HG03521 (cell line): ENCODE data around the gene LXN.
"Not testable (repeated sequence)": the region's sequence is repeated elsewhere in the genome, so short reads cannot be mapped to it uniquely, and the experiment has no call there.

Experiments
- ATAC-seq: cut with Tn5 transposase; IDR thresholded peaks from one replicate; pipeline ENCODE4 v1.9.1; 2021; ENCODE audit warnings: mild to moderate bottlenecking, moderate library complexity; ENCODE audit not compliant: unreplicated experiment

The LXN gene

DNA sequence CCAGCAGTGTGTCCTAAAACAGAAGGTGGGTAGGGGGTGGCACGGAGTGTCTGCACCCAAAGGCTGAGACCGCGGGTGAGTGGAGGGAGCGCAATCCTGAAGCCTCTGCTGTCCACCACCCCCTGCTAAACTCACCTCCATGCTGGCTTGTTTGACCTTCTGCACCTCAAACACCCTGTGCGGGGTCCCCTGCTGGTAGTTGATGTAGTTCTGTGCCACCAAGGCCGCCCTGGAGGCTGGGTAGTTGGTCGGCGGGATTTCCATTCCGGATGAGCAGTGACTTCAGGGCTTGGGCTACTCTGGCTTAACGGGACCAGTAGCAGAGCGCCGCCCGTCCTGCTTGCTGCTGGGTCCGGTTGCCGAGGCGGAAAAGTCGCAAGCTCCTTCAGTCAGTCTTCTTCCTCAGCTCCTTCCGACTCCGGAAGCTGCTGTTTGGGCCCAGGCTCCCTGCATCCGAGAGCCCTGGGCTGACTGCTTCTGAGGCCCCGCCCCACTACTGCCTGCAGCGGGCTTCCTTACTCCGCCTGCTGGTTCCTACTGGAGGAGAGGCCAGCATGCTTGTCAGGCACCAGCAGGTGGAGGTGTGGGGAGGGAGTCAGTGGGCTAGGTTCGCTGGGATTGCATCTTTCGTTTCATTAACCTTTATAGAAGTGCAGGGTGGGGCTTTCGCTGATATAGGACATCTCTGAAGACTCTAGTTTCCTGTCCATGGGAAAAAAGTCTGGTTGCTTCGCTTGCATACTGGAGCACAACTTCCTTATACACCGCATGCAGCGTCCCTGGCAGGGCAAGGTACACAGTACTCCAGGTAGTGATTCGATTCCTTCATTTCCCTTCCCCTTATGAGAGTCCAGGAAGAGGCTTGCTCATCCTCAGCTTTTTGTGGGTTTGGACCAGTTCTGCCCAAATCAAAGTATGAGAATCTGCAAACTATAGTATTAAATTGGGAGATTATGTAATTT lies at the start of gene LXN:
TSS of gene LXN (minus strand) at position 434 of the 962 bp plus-strand sequence. CDS start at position 264, 170 bp downstream.
- ATAC-seq, result peak; percentile 100

GRCh38 chr3:158722108-158722507 lies 49.7 kb upstream of the LXN start:
- ATAC-seq, result no peak

- no peak for ATAC-seq
These were observed 46.2 kb upstream of the LXN start for GRCh38 chr3:158718490-158719170.

- no peak for ATAC-seq
These were observed 45.1 kb upstream of the LXN start for GRCh38 chr3:158717576-158717975.

GRCh38 chr3:158713094-158713499 lies 40.6 kb upstream of the LXN start:
- no peak for ATAC-seq

GRCh38 chr3:158712443-158712842 lies 40.0 kb upstream of the LXN start:
- ATAC-seq, result no peak

DNA sequence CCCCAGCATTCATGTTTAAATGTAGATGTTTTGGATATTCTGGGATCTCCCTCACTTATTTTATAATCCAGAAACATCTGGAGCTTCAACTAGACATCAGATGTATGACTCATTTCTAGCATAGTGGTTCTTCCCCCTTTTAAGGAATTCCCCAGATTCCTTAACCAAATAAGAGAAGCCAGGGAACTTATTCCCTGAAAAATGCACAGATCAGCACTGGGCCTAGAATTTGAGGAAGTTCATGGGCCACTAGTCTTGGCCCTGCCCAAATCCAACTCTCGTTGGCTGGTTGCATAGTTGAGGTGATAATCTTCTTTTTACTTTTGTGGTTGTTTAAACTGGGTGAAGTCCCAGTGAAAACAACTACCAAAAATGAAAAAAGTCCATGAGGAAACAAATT lies 39.4 kb upstream of the LXN start:
- no peak for ATAC-seq

- ATAC-seq, result no peak
These were observed 38.2 kb upstream of the LXN start for GRCh38 chr3:158710601-158711000.

DNA sequence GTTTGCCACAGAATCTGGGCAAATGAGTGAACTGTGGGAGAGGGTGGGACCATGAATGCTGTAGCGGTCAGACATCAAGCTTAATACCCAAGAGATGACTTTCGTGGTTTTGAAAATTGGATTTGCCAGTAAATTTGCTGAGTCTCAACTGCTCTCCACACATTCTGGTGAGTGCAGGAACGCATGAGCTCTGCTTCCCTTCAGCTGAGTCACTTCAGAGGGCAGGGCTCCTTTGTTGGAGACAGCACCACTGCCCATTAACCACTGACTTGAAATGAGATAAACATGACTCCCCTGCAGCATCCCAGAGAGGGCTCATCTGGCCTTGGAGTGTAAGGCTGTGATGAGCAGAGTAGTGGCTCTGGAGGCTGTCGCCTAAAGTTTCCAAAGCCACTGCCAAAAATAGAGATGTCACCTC lies 37.2 kb upstream of the LXN start:
- ATAC-seq, result no peak

DNA sequence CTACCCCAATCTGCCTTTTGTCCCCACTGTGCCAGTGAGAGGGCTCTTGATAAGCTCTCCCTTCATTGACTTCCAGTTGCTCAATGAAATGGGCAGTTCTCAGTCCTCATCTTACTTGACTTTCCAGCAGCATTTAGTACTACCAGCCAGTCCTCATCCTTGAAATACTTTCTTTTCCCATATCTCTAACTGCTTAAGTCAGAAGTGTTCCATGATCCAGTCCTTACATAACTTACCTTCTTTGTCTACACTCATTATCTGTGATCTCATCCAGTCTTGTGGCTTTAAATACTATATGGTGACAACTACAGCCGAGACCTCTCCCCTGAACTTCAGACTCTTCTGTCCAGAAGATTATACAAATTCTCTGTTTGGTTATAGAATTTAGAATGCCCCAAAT lies 31.1 kb upstream of the LXN start:
- ATAC-seq, result no peak

- no peak for ATAC-seq
These were observed 30.5 kb upstream of the LXN start for GRCh38 chr3:158702815-158703481.

GRCh38 chr3:158701420-158702065 lies 29.1 kb upstream of the LXN start:
- ATAC-seq, result no peak

DNA sequence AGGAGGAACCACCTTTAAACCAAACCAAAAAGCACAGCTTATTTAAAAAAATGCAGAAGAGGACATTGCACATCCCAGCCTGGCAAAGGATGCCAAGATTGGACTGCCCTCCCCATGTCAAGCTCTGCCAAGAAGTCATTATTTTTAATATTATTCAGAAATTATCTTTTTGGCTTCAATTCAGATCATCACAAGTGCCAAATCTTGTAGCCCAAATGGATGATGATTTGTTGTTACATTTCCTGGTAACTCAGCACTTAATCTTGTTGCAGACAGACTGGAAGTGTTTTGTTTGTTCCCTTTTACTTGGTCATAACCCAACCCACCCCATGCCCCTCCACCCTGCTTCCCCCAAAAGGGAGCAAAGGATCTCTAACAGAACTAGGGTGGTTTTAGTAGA lies 28.1 kb upstream of the LXN start:
- ATAC-seq, result no peak

GRCh38 chr3:158696618-158697017 lies 24.2 kb upstream of the LXN start:
- ATAC-seq, result no peak

GRCh38 chr3:158693866-158694456 lies 21.5 kb upstream of the LXN start:
- ATAC-seq, result not testable (repeated sequence)

DNA sequence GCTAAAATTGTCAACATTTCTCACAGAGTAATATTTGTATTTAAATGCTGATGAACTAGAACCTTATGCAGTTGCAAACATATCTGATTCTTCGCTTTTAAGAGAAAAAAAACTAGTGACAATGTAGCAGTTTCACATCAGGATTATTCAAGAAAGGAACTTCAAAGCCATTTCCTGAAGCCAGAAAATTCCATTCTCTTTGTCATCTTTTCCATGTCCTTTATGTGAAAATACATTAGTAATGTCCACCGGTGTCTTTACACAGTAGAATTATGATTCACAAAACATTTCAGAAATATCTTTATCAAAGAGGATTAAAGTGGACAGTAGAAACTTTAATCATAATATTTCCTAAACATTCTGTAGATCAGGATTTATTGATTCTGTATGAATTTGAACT lies 12.7 kb upstream of the LXN start:
- no peak for ATAC-seq

DNA sequence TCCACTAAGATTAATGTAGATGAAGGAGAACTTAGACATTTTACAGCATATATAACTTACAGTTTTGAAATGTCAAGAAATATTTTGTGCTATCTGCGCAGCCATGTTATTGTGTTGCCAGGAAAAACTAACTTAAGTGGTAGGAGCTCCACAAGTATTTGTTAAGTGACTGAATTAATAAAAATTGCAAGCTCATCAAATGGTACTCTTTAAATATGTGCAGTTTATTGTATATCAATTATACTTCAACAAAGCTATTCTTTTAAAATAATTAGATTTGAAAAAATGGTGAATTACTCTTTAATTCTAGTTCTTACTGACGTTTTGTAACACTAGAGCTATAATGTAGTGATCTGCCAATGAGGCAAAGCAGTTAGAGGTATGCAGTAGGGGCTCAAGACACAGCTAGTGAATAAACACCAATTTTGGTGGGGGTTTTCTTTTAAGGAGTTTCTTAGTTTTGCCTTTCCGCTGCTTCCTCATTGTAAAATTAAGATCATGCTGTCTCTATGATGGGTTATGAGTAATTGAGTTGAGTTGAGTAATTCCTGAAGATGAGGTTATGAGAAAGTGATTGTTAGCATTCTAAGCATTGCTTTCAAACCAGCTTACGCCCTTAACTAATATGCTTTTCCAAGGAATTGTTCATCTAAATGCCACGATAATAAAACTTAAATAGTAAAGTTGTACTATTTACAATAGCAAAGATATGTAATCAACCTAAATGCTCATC lies 10.9 kb upstream of the LXN start:
- no peak for ATAC-seq

DNA sequence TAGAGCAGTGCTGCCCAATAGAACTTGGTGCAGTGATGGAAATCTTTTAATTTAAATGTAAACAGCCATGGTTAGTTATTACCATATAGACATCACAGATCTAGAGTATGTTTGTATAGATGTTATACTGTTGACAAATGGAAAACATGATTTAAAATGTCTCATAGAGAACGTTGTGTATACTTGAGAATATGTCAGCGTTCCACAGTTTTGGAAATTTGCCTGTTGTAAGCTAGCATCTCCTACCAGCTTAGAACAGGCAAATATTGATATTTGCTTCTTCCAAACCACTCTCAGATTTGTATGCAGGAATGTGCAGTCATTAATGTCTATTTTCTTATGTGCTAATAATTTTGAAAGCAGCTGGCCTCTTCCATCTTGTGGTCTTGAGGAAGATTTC lies 8.4 kb upstream of the LXN start:
- ATAC-seq, result no peak

GRCh38 chr3:158679547-158680000 lies 7.1 kb upstream of the LXN start:
- ATAC-seq, result no peak

DNA sequence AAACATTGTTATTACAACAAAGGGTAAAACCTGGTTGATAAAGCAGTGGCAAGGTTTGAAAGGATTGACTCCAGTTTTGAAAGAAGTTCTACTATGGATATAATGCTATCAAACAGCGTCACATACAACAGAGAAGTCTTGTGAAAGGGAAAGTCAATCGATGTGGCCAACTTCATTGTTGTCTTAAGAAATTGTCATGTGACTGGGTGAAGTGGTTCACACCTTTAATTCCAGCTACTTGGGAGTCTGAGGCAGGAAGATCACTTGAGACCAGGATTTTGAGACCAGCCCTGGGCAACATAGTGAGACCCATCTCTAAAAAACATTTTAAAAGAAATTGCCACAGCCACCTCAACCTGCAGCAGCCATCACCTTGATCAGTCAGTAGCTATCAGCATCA lies 6.2 kb upstream of the LXN start:
- no peak for ATAC-seq
